ENCODE results near the gene RAB7B.

RAB7B gene

DNA sequence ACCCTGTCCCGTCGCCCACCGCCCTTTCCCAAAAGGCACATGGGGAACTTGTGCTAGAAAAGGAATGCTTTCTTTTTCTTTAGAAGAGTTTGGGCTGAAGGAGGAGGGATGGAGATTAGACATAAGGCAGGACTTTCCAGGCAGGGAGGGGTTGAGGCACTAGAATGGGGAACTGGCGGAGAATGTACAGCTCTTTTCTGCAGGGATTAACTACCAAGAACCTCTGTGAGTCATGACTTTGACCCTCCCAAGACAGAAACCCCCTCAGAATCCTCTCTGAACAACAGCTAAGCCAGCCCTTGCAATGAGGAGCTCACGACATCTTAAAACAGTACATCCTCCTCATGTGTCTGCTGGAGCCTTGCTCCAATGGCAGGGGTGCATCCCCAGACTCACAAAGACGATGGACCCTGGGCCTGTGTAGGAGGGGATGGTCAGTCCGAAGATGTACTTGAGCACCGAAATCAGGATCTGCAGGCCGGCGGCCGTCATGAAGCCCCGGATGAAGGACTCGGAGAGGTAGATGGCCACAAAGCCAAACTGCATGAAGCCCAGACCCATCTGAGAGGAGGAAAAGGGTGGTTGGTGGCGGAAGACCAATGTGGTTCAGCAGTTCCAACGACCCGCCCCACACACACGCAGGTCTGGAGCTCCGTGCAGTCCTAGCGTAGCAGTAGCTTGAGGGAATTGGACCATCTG, 73.5 kb downstream of the RAB7B start:
- in situ Hi-C loops (cut with MboI; ENCODE audit: low sequenced_read_pairs) = loop anchor here (5.0 kb wide), 1 partner anchor 33 kb away; no protein-coding TSS in a partner anchor

DNA sequence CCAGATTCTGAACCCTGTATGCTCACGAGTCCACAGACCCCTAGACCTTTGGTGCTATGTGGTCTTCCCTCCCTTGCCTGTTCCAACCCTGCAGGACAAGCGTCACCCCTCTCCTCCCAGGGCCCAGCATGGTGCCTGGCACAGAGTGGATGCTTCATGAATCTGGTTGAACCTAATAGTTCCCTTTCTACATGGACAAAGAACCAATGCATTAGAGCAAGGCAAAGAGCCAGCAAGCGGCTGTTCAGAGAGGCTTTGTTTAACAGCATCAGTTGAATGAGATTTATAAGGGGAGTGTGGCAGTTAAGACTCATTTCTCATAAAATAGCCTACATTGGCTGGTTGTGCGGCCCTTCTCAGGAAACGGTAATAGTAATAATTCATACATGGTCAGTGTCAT, 74.9 kb downstream of the RAB7B start:
- in situ Hi-C loops (cut with MboI; ENCODE audit: low sequenced_read_pairs) = loop anchor here (5.0 kb wide), 1 partner anchor 34 kb away; no protein-coding TSS in a partner anchor

DNA sequence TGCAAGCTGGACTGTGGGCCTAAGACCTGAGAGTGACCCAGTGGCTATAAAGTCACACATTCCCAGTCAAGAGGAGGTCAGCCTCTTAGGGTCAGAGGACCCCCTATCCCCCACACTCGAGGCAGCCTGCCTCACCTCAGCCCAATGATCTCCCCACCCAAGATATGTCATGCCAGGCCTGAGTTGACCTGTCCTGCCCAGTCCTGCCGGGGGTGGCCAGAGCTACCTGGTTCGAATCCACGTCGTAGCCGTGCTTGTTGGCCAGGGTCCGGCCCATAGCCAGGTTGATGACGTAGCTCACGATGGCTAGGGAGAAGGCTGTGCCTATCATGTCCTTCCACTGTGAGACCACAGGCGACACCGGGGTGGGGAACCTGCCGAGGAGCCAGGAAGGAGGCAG, 75.5 kb downstream of the RAB7B start:
- in situ Hi-C loops (cut with MboI; ENCODE audit: low sequenced_read_pairs) = loop anchor here (5.0 kb wide), 1 partner anchor 35 kb away; no protein-coding TSS in a partner anchor

DNA sequence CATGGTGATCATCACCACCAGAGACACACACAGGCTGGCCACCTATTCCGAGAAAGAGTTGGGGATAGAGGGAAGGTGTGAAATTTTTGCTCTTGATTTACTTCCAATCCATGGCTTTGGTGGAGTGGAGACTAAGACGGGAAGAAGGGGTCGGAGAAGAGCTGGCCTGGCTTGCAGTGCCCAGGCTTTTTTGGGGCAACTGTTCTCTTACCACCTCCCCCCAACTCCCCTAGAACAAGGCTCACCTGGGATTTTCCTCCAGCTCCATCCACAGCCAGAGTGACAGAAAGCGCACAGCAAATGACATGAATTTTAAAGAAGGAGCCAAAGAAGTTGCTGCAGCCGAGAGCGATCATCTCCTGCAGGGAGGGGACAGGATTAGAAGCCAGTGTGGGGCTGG, 75.9 kb downstream of the RAB7B start:
- in situ Hi-C loops (cut with MboI; ENCODE audit: low sequenced_read_pairs) = loop anchor here (5.0 kb wide), 1 partner anchor 35 kb away; no protein-coding TSS in a partner anchor

All from HL-60/S4 (cell line).